ENCODE data around the gene WBP4.

GRCh38 chr13:41049480-41050440 lies 11.5 kb upstream of the WBP4 start:
- no peak for TF ChIP-seq CTCF (IDR thresholded peaks at IDR 0.05; ENCODE audit: borderline replicate concordance, extremely low read depth, low read length, poor library complexity, severe bottlenecking)
- no peak for TF ChIP-seq EZH2 (IDR thresholded peaks at IDR 0.05; ENCODE audit: borderline replicate concordance, low read depth, low read length, severe bottlenecking)

All from DND-41 (cell line).